ENCODE results near the gene TSFM.

TSFM gene

DNA sequence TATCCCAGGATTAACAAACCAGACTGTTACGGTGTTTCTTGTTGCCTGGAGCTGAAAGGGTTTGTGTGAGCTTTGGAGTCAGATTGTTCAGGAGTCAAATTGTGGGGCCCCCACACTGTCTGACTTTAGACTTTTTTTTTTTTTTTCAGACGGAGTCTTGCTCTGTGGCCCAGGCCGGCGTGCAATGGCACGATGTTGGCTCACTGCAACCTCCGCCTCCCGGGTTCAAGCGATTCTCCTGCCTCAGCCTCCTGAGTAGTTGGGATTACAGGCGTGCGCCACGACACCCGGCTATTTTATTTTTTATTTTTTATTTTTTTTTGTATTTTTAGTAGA is 847 bp downstream of the TSFM start:
- DNase-seq, result no peak

- DNase-seq, result no peak
Measured at GRCh38 chr12:57783861-57784260, 1.3 kb downstream of the TSFM start.

DNA sequence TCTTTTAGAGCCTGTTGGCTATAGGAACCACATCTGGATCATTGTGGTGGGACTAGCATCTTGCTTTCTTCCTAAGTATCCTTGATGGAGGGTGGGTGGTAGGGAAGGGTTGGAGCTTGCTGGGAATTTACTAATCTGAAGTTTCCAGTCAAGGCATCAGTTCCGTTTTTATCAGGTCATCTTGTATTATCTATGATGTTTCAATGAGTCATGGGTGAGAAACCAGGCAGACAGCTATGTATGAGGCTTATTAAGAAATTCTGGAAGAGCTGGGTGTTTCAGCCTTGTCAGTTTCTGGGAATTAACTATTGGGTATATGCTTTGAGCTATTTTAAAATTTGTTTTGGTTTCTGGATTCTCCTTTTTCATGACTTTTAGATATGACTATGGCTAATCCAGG is 11.3 kb downstream of the TSFM start:
- DNase-seq, result no peak

DNA sequence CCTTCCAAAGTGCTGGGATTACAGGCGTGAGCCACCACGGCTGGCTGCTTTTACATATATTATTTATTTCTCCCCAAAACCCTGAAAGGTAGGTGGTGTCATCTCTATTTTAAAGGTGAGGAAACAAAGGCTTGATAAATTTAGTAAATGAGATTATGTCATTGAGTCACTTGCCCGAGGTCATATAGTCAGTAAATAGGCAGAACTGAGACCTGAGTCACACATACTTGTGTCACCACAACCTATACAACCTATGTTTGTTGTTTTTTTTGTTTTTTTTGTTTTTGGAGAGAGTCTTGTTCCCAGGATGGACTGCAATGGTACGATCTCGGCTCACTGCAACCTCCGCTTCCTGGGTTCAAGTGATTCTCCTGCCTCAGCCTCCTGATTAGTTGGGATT is 12.8 kb downstream of the TSFM start:
- DNase-seq, result no peak

DNA sequence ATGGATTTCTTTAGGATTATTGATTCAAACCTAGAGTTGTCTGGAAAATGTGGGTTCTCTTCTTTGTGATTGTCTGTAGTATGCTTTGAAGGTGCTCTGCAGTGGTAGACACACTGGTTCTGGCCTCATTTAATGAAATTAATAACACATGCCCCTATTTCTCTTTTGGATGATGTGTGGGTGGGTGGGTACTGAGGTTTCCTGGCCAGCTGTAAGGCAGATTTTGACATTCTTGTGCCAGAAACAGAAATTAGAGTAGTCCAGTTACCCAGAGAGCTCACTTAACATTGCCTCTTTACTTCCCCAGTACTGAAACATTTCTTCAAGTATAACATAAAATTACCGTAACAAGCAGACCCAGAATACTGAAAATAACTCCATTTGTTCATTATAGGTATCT is 14.4 kb downstream of the TSFM start:
- no peak for DNase-seq

DNA sequence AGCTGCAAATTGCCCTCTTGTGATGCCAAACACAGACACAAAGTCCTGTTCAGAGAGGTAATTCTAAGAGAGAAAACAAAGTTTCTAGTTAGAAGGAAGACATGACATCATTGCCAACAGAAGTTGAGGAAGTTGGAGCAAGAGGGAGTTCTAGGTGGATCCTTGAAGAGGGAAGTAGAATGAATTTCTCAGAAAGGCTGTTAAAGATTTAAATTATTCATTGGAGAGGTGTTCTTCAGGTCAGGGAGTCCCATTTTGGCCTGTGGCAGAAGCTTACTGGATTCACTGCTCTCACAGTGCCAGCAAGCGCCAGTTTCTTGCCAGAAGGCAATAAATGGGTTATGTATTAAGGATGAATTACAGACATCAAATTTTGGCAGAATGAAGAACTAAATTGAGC is 15.3 kb downstream of the TSFM start:
- DNase-seq, result no peak

GRCh38 chr12:57800965-57801364 is 18.4 kb downstream of the TSFM start:
- no peak for DNase-seq

GRCh38 chr12:57802607-57803006 is 20.0 kb downstream of the TSFM start:
- DNase-seq, result no peak

- DNase-seq, result no peak
Measured at GRCh38 chr12:57803319-57803893, 20.8 kb downstream of the TSFM start.

- DNase-seq, result no peak
Measured at GRCh38 chr12:57806677-57807076, 24.1 kb downstream of the TSFM start.

GRCh38 chr12:57807285-57807684 is 24.7 kb downstream of the TSFM start:
- DNase-seq, result no peak

DNA sequence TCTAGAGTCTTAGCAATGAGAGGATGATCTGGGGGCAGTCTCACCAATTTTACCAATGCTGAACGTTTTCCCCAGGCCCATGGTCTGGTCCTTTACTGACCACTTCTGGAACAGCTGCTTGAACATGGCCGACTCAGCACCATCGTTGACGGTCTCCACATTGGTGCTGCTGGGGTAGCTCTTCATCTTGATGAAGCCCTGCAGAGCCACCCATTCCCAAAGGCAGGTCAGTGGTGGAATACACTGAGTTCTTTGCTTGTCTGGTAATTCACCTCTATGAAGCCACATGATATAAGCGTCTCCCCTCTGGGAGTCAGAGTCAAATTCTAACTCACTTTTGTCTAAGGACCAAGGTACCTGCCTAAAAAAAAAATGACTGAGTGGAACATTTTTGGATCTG is 25.8 kb downstream of the TSFM start:
- no peak for DNase-seq

- DNase-seq, result no peak
Measured at GRCh38 chr12:57809425-57809824, 26.8 kb downstream of the TSFM start.

GRCh38 chr12:57810450-57810849 is 27.9 kb downstream of the TSFM start:
- DNase-seq, result no peak

GRCh38 chr12:57811028-57811755 is 28.6 kb downstream of the TSFM start:
- DNase-seq, result no peak

GRCh38 chr12:57813111-57813970 is 30.8 kb downstream of the TSFM start:
- DNase-seq, result no peak

- DNase-seq, result no peak
Measured at GRCh38 chr12:57813971-57814772, 31.6 kb downstream of the TSFM start.

GRCh38 chr12:57815177-57816000 is 32.8 kb downstream of the TSFM start:
- DNase-seq, result no peak

GRCh38 chr12:57816001-57816854 is 33.6 kb downstream of the TSFM start:
- DNase-seq, result no peak

DNA sequence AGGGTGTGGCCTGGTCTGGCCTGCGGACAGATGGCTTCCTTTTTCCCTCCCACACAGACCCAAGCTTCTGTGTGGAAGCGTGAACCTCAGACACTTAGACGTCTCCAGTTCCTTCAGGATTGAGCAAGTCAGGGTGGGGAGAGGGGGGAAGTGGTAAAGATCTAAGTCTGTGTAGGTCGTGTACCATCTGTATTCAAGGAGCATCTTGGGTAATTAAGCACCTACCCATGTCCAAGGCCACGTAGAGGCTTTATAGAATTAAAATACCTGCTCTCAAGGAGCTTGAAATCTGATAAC is 34.2 kb downstream of the TSFM start:
- DNase-seq, result no peak

GRCh38 chr12:57817261-57817989 is 34.8 kb downstream of the TSFM start:
- no peak for DNase-seq
